C4-2B (cell line): ENCODE data around the gene EPB41L3.

Experiments
- CTCF ChIP-seq: fragments of 450-650 bp; conservative IDR thresholded peaks from 2 replicates; pipeline ENCODE4 v1.5.1; 2017; ENCODE audit warnings: mild to moderate bottlenecking
- ZFX ChIP-seq: fragments of 450-650 bp; IDR thresholded peaks from 2 replicates; pipeline ENCODE4 v1.6.1; 2017

GRCh38 chr18:5538544-5538943 is 5.3 kb downstream of the EPB41L3 start:
- TF ChIP-seq CTCF (no peak), ZFX (no peak)
